NCI-H2029 (cell line): ENCODE measurements around the gene RABL2A.
"Not testable (repeated sequence)": the region's sequence is repeated elsewhere in the genome, so short reads cannot be mapped to it uniquely, and the experiment has no call there.

ENCODE experiments used
- DNase-seq: peaks from one replicate; lab custom pipeline; 2025; lab: John Stamatoyannopoulos, UW

Gene RABL2A

GRCh38 chr2:113626616-113627330 is at the start of gene RABL2A:
TSS of gene RABL2A (plus strand) at chr2:113627266. CDS start at chr2:113628607, 1,341 bp downstream.
- DNase-seq, result not testable (repeated sequence)

GRCh38 chr2:113578508-113578907 is 48.6 kb upstream of the RABL2A start:
- not testable (repeated sequence) for DNase-seq

GRCh38 chr2:113582473-113582872 is 44.6 kb upstream of the RABL2A start:
- DNase-seq, result not testable (repeated sequence)

- not testable (repeated sequence) for DNase-seq
Observed at GRCh38 chr2:113583521-113584225, 43.4 kb upstream of the RABL2A start.

GRCh38 chr2:113584311-113585092 is 42.6 kb upstream of the RABL2A start:
- DNase-seq, result not testable (repeated sequence)

GRCh38 chr2:113587201-113587600 is 39.9 kb upstream of the RABL2A start:
- DNase-seq, result not testable (repeated sequence)

- not testable (repeated sequence) for DNase-seq
Observed at GRCh38 chr2:113589591-113589990, 37.5 kb upstream of the RABL2A start.

- DNase-seq, result not testable (repeated sequence)
Observed at GRCh38 chr2:113591926-113592325, 35.1 kb upstream of the RABL2A start.

- not testable (repeated sequence) for DNase-seq
Observed at GRCh38 chr2:113593280-113593679, 33.8 kb upstream of the RABL2A start.

- not testable (repeated sequence) for DNase-seq
Observed at GRCh38 chr2:113595725-113596124, 31.3 kb upstream of the RABL2A start.

GRCh38 chr2:113597164-113597563 is 29.9 kb upstream of the RABL2A start:
- DNase-seq, result not testable (repeated sequence)

- DNase-seq, result not testable (repeated sequence)
Observed at GRCh38 chr2:113597572-113597971, 29.5 kb upstream of the RABL2A start.

- not testable (repeated sequence) for DNase-seq
Observed at GRCh38 chr2:113598180-113598579, 28.9 kb upstream of the RABL2A start.

GRCh38 chr2:113598738-113599137 is 28.3 kb upstream of the RABL2A start:
- DNase-seq, result not testable (repeated sequence)

GRCh38 chr2:113599208-113599607 is 27.9 kb upstream of the RABL2A start:
- DNase-seq, result not testable (repeated sequence)

- not testable (repeated sequence) for DNase-seq
Observed at GRCh38 chr2:113602040-113602769, 24.9 kb upstream of the RABL2A start.

GRCh38 chr2:113602869-113603466 is 24.1 kb upstream of the RABL2A start:
- DNase-seq, result no peak

- not testable (repeated sequence) for DNase-seq
Observed at GRCh38 chr2:113603467-113604084, 23.5 kb upstream of the RABL2A start.

GRCh38 chr2:113604085-113604477 is 23.0 kb upstream of the RABL2A start:
- DNase-seq, result not testable (repeated sequence)

- DNase-seq, result not testable (repeated sequence)
Observed at GRCh38 chr2:113604661-113605060, 22.4 kb upstream of the RABL2A start.

- not testable (repeated sequence) for DNase-seq
Observed at GRCh38 chr2:113606036-113606435, 21.0 kb upstream of the RABL2A start.
